ACC112 (cell line): ENCODE measurements around the gene ZBTB14.

Source experiments
- H2AFZ ChIP-seq: fragments of 200-600 bp; sonication (generic); one replicate; pipeline ENCODE4 v1.6.0; 2017; ENCODE audit warnings: antibody characterized with exemption, low read length; ENCODE audit not compliant: unreplicated experiment
- H3K27ac ChIP-seq: fragments of 200-600 bp; sonication (generic); 2 replicates; pipeline ENCODE4 v1.5.1; 2014; ENCODE audit warnings: low read depth, mild to moderate bottlenecking, antibody characterized with exemption, low read length, moderate library complexity
- H3K27me3 ChIP-seq: fragments of 200-600 bp; sonication (generic); 2 replicates; pipeline ENCODE4 v1.6.1; 2014; ENCODE audit warnings: mild to moderate bottlenecking, antibody characterized with exemption, low read length, moderate library complexity, mixed read lengths; ENCODE audit not compliant: insufficient read depth
- H3K36me3 ChIP-seq: fragments of 200-600 bp; sonication (generic); 2 replicates; pipeline ENCODE4 v1.6.1; 2016; ENCODE audit warnings: mild to moderate bottlenecking, antibody characterized with exemption, low read length, moderate library complexity, mixed read lengths; ENCODE audit not compliant: insufficient read depth
- H3K4me1 ChIP-seq: fragments of 200-600 bp; sonication (generic); one replicate; pipeline ENCODE4 v1.6.1; 2016; ENCODE audit warnings: low read length, mixed read lengths; ENCODE audit not compliant: insufficient read depth, unreplicated experiment, control insufficient read depth
- H3K4me3 ChIP-seq: fragments of 200-600 bp; sonication (generic); 2 replicates; pipeline ENCODE4 v1.5.1; 2014; ENCODE audit warnings: mild to moderate bottlenecking, low read depth, low read length
- H3K79me2 ChIP-seq: fragments of 200-600 bp; sonication (generic); one replicate; pipeline ENCODE4 v1.6.0; 2016; ENCODE audit warnings: low read length; ENCODE audit not compliant: control insufficient read depth, unreplicated experiment, insufficient read depth

The ZBTB14 gene

DNA sequence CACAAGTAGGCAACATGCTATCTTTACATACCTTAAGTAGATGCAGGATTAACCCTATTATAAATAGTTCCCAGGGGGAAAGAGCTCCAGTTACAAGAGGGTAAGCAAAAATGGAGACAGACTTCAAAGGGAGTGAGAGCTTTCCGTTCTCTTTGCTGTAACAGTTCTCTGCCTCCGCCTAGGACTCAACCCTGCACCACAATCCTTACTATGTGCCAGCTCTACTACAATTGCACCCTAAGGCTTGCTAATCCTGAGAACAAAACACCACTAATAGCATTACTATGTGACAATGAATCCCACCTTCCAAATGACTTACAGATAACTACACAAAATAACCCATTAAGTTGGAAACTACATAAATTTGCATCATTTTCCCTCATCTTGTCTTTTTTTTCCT lies 7.7 kb downstream of the ZBTB14 start:
- H3K27ac ChIP-seq = no peak overlapping the region
- peaks cover 1% of the 10 kb centered on the region; the same call in 1 of the 2 replicates for H3K27me3 ChIP-seq
- no peak overlapping the region for H3K4me3 ChIP-seq
- H2AFZ ChIP-seq = no peak overlapping the region
- peaks cover 7% of the 10 kb centered on the region for H3K4me1 ChIP-seq
- peaks cover 4% of the 10 kb centered on the region; the same call in 1 of the 2 replicates for H3K36me3 ChIP-seq
- H3K79me2 ChIP-seq = no peaks in the 10 kb centered on the region

DNA sequence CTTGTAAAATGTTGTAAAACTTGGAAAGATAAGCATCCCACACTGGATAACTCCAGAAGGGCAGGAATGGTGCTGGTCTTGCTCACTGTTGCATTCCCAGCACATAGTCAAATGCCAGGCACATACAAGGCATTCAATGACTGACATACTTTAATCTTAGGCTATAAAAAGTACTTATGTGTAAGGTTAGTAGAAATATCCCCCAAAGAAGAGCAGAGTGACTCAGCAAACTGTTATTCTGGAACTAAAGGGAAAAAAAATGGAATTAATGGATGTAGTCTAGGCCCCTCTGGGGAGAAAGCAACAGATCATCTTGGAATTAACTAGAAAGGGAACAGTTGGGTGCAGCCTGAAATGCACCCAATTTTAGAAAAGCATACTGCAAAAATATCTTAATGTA lies 9.0 kb downstream of the ZBTB14 start:
- Histone ChIP-seq H3K27me3 (peaks cover 6% of the 10 kb centered on the region; the same call in 1 of the 2 replicates), H3K36me3 (no peaks in the 10 kb centered on the region; the same call in 1 of the 2 replicates), H3K27ac (no peak overlapping the region), H3K4me1 (peaks cover 7% of the 10 kb centered on the region), H3K4me3 (no peak overlapping the region), H3K79me2 (no peaks in the 10 kb centered on the region), H2AFZ (no peak overlapping the region)

DNA sequence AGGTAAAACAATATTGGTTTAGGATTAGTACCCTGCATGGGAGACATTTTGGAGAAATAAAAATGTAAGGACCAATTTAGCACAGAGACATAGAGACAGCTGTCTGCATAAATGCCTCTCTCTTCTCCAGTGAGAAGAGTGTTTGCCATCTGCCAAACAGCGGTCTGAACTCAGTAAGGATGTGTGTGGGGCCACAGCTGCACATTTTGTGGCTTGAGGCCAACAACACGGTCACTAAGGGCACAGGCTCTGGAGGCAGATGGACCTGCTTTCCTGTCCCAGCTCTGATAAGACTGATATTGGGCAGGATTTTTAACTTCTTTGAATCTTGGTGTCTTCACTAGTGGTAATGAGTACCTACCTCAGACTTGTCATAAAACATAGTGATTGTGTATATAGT lies 10.2 kb downstream of the ZBTB14 start:
- peaks cover 6% of the 10 kb centered on the region; the same call in 1 of the 2 replicates for H3K27me3 ChIP-seq
- H2AFZ ChIP-seq = no peak overlapping the region
- H3K4me1 ChIP-seq = peaks cover 7% of the 10 kb centered on the region
- no peaks in the 10 kb centered on the region for H3K36me3 ChIP-seq
- no peak overlapping the region for H3K27ac ChIP-seq
- H3K4me3 ChIP-seq = no peak overlapping the region
- H3K79me2 ChIP-seq = no peaks in the 10 kb centered on the region

DNA sequence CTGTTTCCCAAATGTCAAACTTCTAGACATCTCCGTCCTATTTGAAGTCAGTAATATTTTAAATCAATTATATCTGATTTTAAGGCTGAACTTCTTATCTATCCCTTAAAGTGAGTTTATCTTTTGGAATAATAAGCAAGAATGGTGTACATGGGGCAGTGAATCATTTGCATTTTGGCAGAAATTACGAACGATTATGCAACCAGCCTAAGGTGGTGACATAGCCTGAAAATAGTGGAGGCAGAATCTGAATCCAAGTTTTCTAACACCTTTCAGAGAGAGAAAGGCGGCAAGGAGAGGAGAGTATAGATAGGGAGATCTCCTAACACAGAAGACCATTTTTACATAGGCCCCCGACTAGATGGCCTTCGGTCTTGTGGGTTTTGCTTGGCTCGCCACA lies 10.7 kb downstream of the ZBTB14 start:
- peaks cover 10% of the 10 kb centered on the region; the same call in 1 of the 2 replicates for H3K27me3 ChIP-seq
- no peak overlapping the region for H3K4me3 ChIP-seq
- no peak overlapping the region for H2AFZ ChIP-seq

DNA sequence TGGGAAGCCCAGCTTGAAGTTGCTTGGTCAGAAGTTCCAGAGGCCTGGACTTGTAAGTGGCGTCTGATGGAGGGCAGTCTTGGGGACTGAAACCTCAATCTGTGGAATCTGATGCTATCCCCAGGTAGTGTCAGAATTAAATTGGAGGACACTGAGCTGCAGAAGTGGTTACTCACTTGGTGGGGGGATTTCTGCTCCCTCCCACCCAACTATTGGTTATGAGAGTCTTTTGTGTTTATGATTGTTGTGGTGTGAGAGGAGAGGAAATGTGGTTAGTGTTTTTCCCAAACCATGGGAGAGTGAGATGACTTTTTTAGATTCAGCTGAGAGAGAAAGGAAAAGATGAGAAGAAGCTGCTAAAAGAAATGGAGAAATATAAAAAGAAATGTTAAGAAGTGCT lies 12.8 kb downstream of the ZBTB14 start:
- no peak overlapping the region for H3K27ac ChIP-seq
- peaks cover 7% of the 10 kb centered on the region for H3K4me1 ChIP-seq
- no peak overlapping the region for H3K4me3 ChIP-seq
- no peaks in the 10 kb centered on the region for H3K79me2 ChIP-seq
- peaks cover 12% of the 10 kb centered on the region; the same call in 1 of the 2 replicates for H3K27me3 ChIP-seq
- no peak overlapping the region for H2AFZ ChIP-seq
- no peaks in the 10 kb centered on the region for H3K36me3 ChIP-seq

More for the DNA sequence above, 10.7 kb downstream of the ZBTB14 start:
- Histone ChIP-seq H3K27ac (no peak overlapping the region), H3K4me1 (peaks cover 7% of the 10 kb centered on the region), H3K79me2 (no peaks in the 10 kb centered on the region), H3K36me3 (no peaks in the 10 kb centered on the region)

DNA sequence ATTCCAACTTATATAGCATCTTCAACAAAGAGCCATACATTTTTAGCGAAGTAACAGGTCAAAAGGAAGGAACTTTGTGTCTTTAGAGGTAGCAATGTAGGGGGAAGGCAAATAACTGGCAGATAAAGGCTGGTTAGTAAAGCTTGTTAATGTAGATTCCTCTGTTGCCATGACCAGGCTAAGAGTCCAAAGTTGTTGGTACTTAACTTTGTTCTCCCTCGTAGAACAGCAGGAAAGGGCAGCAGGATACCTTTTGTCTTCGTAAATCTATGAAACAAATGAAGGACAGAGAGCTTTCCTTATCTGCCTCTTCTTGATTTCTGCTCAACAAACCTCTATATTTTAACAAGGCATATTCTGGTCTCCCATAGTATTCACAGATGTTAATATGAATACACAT lies 18.6 kb downstream of the ZBTB14 start:
- peaks cover 12% of the 10 kb centered on the region; the same call in 1 of the 2 replicates for H3K27me3 ChIP-seq
- no peak overlapping the region for H3K4me3 ChIP-seq
- no peak overlapping the region for H2AFZ ChIP-seq
- H3K4me1 ChIP-seq = no peaks in the 10 kb centered on the region
- H3K36me3 ChIP-seq = no peaks in the 10 kb centered on the region
- no peaks in the 10 kb centered on the region for H3K79me2 ChIP-seq
- no peak overlapping the region for H3K27ac ChIP-seq

DNA sequence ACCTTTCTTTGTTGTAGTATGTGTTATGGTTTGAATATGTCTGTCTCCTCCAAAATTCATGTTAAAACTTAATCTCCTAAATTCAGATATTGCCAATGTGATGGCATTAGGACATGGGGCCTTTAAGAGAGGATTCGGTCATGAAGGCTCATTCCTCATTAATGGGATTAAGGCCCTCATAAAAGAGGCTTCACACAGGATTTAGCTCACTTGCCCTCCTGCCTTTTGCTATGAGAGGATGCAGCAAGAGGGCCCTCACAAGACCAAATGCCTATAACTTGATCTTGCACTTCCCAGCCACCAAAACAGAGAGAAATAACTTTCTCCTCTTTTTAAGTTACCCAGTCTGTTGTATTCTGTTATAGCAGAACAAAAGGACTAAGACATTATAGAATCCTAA lies 19.7 kb downstream of the ZBTB14 start:
- no peaks in the 10 kb centered on the region for H3K4me1 ChIP-seq
- H3K27me3 ChIP-seq = peaks cover 12% of the 10 kb centered on the region; the same call in 1 of the 2 replicates
- no peak overlapping the region for H3K27ac ChIP-seq
- H3K79me2 ChIP-seq = no peaks in the 10 kb centered on the region
- H2AFZ ChIP-seq = no peak overlapping the region
- H3K36me3 ChIP-seq = no peaks in the 10 kb centered on the region
- no peak overlapping the region for H3K4me3 ChIP-seq

DNA sequence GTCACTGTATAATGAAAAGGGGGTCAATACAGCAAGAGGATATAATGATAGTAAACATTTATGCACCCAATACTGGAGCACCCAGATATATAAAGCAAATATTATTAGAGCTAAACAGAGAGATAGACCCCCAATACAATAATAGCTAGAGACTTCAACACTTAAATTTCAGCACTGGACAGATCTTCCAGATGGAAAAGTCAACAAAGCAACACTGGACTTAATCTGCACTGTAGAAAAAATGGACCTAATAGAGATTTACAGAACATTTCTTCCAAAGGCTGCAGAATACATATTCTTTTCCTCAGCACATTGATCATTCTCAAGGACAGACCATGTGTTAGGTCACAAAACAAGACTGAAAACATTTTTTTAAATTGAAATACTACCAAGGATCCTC lies 26.7 kb downstream of the ZBTB14 start:
- Histone ChIP-seq H3K79me2 (no peaks in the 10 kb centered on the region), H3K27ac (no peak overlapping the region), H3K4me1 (no peaks in the 10 kb centered on the region), H3K36me3 (no peaks in the 10 kb centered on the region), H2AFZ (no peak overlapping the region), H3K27me3 (no peaks in the 10 kb centered on the region), H3K4me3 (no peak overlapping the region)

DNA sequence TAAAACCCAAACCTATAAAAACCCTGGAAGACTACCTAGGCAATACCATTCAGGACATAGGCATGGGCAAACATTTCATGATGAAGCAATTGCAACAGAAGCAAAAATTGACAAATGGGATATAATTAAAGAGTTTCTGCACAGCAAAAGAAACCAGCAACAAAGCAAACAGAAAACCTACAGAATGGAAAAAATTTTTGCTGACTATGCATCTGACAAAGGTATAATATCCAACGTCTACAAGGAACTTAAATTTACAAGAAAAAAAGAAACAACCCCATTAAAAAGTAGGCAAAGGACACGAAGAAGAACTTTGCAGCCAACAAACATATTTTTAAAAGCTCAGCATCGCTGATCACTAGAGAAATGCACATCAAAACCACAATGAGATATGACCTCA lies 28.8 kb downstream of the ZBTB14 start:
- Histone ChIP-seq H3K79me2 (no peaks in the 10 kb centered on the region), H3K4me3 (no peak overlapping the region), H3K27me3 (no peaks in the 10 kb centered on the region), H3K27ac (no peak overlapping the region), H3K4me1 (no peaks in the 10 kb centered on the region), H3K36me3 (no peaks in the 10 kb centered on the region), H2AFZ (no peak overlapping the region)

DNA sequence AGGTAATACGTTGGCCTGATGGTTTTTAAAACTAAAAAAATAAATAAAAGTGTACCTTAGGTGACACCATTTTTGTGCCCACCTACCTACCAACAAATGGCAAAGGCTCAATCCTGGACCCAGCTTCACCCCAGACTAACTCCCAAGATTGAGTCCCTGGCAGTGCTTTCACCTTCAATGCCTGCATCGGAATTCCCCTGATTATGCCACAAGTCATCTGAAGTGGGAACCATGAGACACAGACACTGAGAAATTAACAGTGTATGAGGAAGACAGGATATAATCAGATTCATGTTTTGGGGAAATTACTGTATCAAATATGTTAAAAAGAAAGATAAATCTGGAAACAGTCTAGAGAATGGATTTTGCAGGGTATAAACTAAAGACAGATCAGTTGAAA lies 41.6 kb downstream of the ZBTB14 start:
- Histone ChIP-seq H2AFZ (no peak overlapping the region), H3K79me2 (no peaks in the 10 kb centered on the region)

DNA sequence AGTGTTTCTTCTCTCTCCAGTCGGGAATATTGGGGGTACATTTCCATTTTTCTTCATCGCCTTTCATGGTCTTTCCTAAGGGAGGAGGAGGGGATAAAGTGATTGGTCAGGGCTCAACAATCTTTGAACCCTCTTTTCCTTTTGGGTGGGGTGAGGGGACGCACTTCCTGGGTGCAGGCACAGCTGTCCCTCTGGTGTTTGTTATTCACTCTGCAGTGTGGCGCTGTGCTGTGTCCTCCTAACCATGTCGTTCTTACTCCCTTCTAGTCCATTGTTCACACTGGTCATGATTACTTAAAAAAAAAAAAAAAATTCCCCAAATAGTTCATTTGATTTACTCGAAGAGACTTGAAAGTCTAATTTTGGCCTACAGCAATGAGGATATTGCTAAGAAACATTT lies 44.4 kb downstream of the ZBTB14 start:
- Histone ChIP-seq H3K27me3 (peaks cover 7% of the 10 kb centered on the region), H3K79me2 (no peaks in the 10 kb centered on the region), H2AFZ (no peak overlapping the region), H3K4me3 (no peak overlapping the region), H3K27ac (no peak overlapping the region), H3K36me3 (no peaks in the 10 kb centered on the region), H3K4me1 (no peaks in the 10 kb centered on the region)

More for the DNA sequence above, 41.6 kb downstream of the ZBTB14 start:
- H3K36me3 ChIP-seq = no peaks in the 10 kb centered on the region
- H3K4me3 ChIP-seq = no peak overlapping the region
- no peaks in the 10 kb centered on the region for H3K4me1 ChIP-seq
- H3K27ac ChIP-seq = no peak overlapping the region
- peaks cover 14% of the 10 kb centered on the region for H3K27me3 ChIP-seq
